ENCODE measurements around the gene PLXNC1.

The PLXNC1 gene

DNA sequence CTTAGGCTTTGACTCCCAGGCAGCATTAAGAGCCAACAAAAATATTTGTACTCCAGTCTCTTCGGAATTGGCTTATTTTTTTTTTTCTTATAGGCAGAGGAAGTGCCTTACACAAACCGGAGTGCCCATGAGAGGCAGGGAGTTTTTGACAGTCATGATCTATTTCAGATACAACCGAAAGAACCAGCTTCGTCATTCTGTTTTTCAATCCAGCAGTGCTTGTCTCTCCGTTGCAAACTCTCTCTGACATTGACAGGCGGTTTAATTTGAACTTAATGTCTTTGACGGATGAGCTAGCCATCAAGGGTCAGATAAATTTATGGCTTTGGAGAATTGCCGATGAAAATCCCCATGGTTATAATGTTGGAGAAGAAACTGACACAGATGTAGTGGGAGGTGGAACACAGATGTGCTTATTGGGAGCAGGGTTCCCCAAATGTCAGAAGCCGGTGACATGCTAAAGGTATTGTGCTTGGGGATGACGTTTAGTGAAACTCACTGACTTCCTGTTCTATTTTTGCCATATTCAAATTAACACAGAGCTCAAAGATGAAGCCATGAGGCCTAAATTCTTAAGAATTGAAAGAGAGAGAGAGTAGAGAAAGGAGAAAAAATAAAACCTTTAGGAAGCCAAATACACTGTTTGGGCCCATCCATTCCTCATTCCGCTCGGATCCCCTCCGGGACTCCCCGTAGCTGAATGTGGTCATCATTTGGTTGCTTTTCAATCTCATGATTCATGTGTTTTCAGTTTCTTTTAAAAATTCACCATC lies 59.7 kb downstream of the PLXNC1 start:
- H3K4me3 Mint-ChIP-seq: peak overlapping the region; percentile 84
- peaks cover 3% of the 10 kb centered on the region for H3K9me3 Mint-ChIP-seq
- H3K4me1 Mint-ChIP-seq: peaks cover 70% of the 10 kb centered on the region
- peak; percentile 97 for ATAC-seq
- no peaks in the 10 kb centered on the region for H3K27me3 Mint-ChIP-seq
- peaks cover 23% of the 10 kb centered on the region for H3K36me3 Mint-ChIP-seq
- H3K27ac Mint-ChIP-seq: peak overlapping the region; percentile 94

DNA sequence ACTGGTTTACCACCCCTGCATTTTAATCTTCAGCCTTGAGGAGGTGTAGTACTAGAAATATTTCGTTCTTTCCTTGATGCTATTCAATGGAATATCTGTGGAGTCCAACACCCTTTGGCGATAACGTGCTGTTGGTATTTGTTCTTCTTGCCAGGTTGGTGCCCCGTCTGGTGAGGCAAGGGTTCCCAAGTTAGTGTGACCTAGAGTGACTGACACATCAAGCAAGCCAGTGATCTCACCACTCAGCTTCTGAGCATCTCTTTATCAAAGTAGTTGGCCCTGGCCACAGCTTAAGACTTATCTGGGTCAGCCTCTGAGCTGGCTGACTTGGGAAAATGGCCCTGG lies 60.2 kb downstream of the PLXNC1 start:
- Mint-ChIP-seq H3K4me1 (peaks cover 74% of the 10 kb centered on the region), H3K27me3 (no peaks in the 10 kb centered on the region), H3K4me3 (peak overlapping the region; percentile 84), H3K36me3 (peaks cover 28% of the 10 kb centered on the region), H3K9me3 (peaks cover 3% of the 10 kb centered on the region), H3K27ac (peak overlapping the region; percentile 94)
- ATAC-seq: peak; percentile 56

- H3K27me3 Mint-ChIP-seq: no peaks in the 10 kb centered on the region
These were observed 60.9 kb downstream of the PLXNC1 start for GRCh38 chr12:94209240-94209639.

GRCh38 chr12:94211021-94211420 lies 62.6 kb downstream of the PLXNC1 start:
- peaks cover 28% of the 10 kb centered on the region for H3K36me3 Mint-ChIP-seq
- no peak for ATAC-seq
- H3K9me3 Mint-ChIP-seq: peaks cover 3% of the 10 kb centered on the region
- H3K4me3 Mint-ChIP-seq: no peak overlapping the region
- peak overlapping the region; percentile 62 for H3K27ac Mint-ChIP-seq
- H3K4me1 Mint-ChIP-seq: peaks cover 52% of the 10 kb centered on the region
- no peaks in the 10 kb centered on the region for H3K27me3 Mint-ChIP-seq

More at GRCh38 chr12:94209240-94209639, 60.9 kb downstream of the PLXNC1 start:
- Mint-ChIP-seq H3K27ac (peak overlapping the region; percentile 94), H3K9me3 (peaks cover 3% of the 10 kb centered on the region), H3K4me1 (peaks cover 68% of the 10 kb centered on the region), H3K36me3 (peaks cover 28% of the 10 kb centered on the region), H3K4me3 (no peak overlapping the region)
- no peak for ATAC-seq

GRCh38 chr12:94218233-94218632 lies 69.9 kb downstream of the PLXNC1 start:
- Mint-ChIP-seq H3K9me3 (no peaks in the 10 kb centered on the region), H3K27me3 (no peaks in the 10 kb centered on the region), H3K36me3 (peaks cover 28% of the 10 kb centered on the region), H3K27ac (no peak overlapping the region), H3K4me1 (peaks cover 27% of the 10 kb centered on the region), H3K4me3 (no peak overlapping the region)
- ATAC-seq: peak; percentile 60

DNA sequence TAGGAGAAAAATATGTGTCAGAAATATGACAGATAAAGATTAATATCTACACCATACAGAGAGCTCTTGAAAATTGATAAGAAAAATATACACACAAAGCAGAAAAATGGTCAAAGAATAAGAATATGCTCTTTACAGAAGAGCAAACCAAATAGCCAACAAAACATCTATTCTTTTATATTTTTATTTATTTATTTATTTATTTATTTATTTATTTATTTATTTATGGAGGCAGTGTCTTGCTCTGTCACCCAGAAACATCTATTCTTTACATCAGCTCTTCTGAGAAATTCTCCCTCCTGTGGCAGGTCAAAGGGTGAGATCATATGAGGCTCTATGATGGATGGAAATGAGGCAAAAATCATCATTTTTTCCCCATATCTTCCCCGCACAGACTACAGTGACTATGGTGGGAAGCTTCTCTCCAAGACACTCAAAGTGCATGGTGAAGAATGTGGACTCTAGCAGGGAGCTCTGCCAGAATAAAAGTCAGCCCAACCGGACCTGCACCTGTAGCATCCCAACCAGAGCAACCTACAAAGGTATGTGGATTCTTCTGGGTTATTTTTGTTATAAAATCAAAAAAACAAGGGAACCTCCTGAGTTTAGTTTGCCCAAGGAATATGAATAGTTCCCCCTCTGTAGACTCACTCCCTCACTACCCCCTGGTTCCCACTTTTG lies 71.4 kb downstream of the PLXNC1 start:
- H3K36me3 Mint-ChIP-seq: peaks cover 38% of the 10 kb centered on the region
- no peak for ATAC-seq
- peaks cover 24% of the 10 kb centered on the region for H3K4me1 Mint-ChIP-seq
- no peaks in the 10 kb centered on the region for H3K27me3 Mint-ChIP-seq
- no peak overlapping the region for H3K4me3 Mint-ChIP-seq
- H3K27ac Mint-ChIP-seq: peak overlapping the region; percentile 72
- no peaks in the 10 kb centered on the region for H3K9me3 Mint-ChIP-seq

DNA sequence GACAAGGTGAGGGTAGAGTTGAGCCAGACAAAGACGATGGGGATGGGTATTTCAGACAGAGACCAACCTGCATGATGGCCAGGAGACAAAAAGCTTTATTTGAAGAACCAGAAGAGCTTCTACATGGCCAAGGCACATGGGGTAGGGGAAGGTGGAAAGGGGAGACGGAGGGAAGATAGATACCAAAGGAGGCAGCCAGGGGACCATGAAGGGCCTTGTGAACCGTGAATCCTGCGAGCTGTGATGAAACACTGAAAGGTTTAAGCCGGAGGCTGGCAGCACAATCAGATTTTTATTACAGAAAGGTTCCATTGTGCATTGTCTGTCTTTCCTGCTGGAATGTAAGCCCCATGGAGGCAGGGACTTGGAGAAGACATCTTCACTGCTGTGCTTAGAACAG lies 72.4 kb downstream of the PLXNC1 start:
- no peak for ATAC-seq
- H3K4me3 Mint-ChIP-seq: no peak overlapping the region

GRCh38 chr12:94222351-94223084 lies 74.1 kb downstream of the PLXNC1 start:
- H3K9me3 Mint-ChIP-seq: no peaks in the 10 kb centered on the region
- H3K4me1 Mint-ChIP-seq: peaks cover 50% of the 10 kb centered on the region
- peak overlapping the region; percentile 22 for H3K27ac Mint-ChIP-seq
- peak; percentile 71 for ATAC-seq
- peak overlapping the region; percentile 8 for H3K4me3 Mint-ChIP-seq
- H3K36me3 Mint-ChIP-seq: peaks cover 64% of the 10 kb centered on the region
- no peaks in the 10 kb centered on the region for H3K27me3 Mint-ChIP-seq

More for the DNA sequence above, 72.4 kb downstream of the PLXNC1 start:
- H3K4me1 Mint-ChIP-seq: peaks cover 33% of the 10 kb centered on the region
- H3K9me3 Mint-ChIP-seq: no peaks in the 10 kb centered on the region
- H3K27me3 Mint-ChIP-seq: no peaks in the 10 kb centered on the region
- peaks cover 47% of the 10 kb centered on the region for H3K36me3 Mint-ChIP-seq
- H3K27ac Mint-ChIP-seq: peak overlapping the region; percentile 72

- Mint-ChIP-seq H3K4me1 (peaks cover 63% of the 10 kb centered on the region), H3K36me3 (peaks cover 77% of the 10 kb centered on the region), H3K27me3 (no peaks in the 10 kb centered on the region)
These were observed 75.5 kb downstream of the PLXNC1 start for GRCh38 chr12:94223842-94224241.

GRCh38 chr12:94225506-94225905 lies 77.1 kb downstream of the PLXNC1 start:
- H3K27me3 Mint-ChIP-seq: no peaks in the 10 kb centered on the region
- no peak for ATAC-seq
- H3K4me3 Mint-ChIP-seq: no peak overlapping the region
- H3K36me3 Mint-ChIP-seq: peaks cover 81% of the 10 kb centered on the region
- H3K27ac Mint-ChIP-seq: peak overlapping the region; percentile 51
- H3K4me1 Mint-ChIP-seq: peaks cover 69% of the 10 kb centered on the region
- H3K9me3 Mint-ChIP-seq: no peaks in the 10 kb centered on the region

More at GRCh38 chr12:94223842-94224241, 75.5 kb downstream of the PLXNC1 start:
- H3K9me3 Mint-ChIP-seq: no peaks in the 10 kb centered on the region
- no peak overlapping the region for H3K4me3 Mint-ChIP-seq
- ATAC-seq: no peak
- no peak overlapping the region for H3K27ac Mint-ChIP-seq

DNA sequence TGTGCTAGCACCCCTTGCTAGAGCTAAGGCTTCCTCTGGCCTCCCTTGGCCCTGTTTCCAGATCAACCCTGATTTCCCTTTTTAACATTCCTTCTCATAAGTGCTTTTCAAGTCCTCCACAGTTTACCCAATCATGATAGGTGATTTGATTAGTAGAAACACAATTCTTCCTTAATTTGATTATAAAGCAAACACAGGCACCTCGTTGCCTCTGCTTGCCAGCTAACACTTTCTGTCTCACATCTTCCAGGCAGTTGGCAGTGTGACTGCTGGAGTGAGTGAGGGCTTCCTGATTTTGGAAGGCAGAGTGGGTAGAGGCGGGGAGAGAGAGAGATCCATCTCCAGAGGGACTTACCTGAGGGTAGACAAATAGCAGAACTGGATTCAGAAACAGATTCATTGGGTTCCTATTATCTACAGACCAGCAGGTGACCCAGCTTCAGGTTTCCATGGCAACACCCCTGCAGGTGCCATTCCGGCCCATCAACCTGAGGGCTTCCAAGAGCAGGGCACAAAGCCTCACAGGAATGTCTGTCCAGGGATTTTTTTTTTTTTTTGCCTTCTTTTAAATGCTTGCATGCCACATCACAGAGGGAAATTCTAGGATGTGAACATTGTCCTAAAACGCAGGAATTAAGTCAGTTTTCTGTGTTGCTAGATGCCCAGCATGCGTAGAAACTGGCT lies 77.7 kb downstream of the PLXNC1 start:
- Mint-ChIP-seq H3K4me3 (no peak overlapping the region), H3K4me1 (peaks cover 69% of the 10 kb centered on the region), H3K27ac (peak overlapping the region; percentile 51), H3K36me3 (peaks cover 80% of the 10 kb centered on the region), H3K9me3 (no peaks in the 10 kb centered on the region), H3K27me3 (no peaks in the 10 kb centered on the region)
- no peak for ATAC-seq

- Mint-ChIP-seq H3K27ac (peak overlapping the region; percentile 51), H3K36me3 (peaks cover 83% of the 10 kb centered on the region)
These were observed 78.7 kb downstream of the PLXNC1 start for GRCh38 chr12:94227066-94227465.

GRCh38 chr12:94228488-94228907 lies 80.1 kb downstream of the PLXNC1 start:
- H3K9me3 Mint-ChIP-seq: no peaks in the 10 kb centered on the region
- H3K27ac Mint-ChIP-seq: no peak overlapping the region
- peak; percentile 41 for ATAC-seq
- no peak overlapping the region for H3K4me3 Mint-ChIP-seq
- H3K36me3 Mint-ChIP-seq: peaks cover 87% of the 10 kb centered on the region
- no peaks in the 10 kb centered on the region for H3K27me3 Mint-ChIP-seq
- peaks cover 72% of the 10 kb centered on the region for H3K4me1 Mint-ChIP-seq

More at GRCh38 chr12:94227066-94227465, 78.7 kb downstream of the PLXNC1 start:
- Mint-ChIP-seq H3K27me3 (no peaks in the 10 kb centered on the region), H3K4me1 (peaks cover 73% of the 10 kb centered on the region), H3K9me3 (no peaks in the 10 kb centered on the region), H3K4me3 (no peak overlapping the region)
- peak; percentile 73 for ATAC-seq

GRCh38 chr12:94229902-94230301 lies 81.5 kb downstream of the PLXNC1 start:
- no peak for ATAC-seq
- peaks cover 78% of the 10 kb centered on the region for H3K4me1 Mint-ChIP-seq
- H3K9me3 Mint-ChIP-seq: no peaks in the 10 kb centered on the region
- peaks cover 73% of the 10 kb centered on the region for H3K36me3 Mint-ChIP-seq
- H3K4me3 Mint-ChIP-seq: no peak overlapping the region
- H3K27me3 Mint-ChIP-seq: no peaks in the 10 kb centered on the region
- H3K27ac Mint-ChIP-seq: no peak overlapping the region
